Psoas muscle (tissue), 8 donors: ENCODE data around the gene DDX51. TPM values are rescaled to one million over a fixed set of nuclear protein-coding genes. Genes with fewer than 3 reads are reported as not detected.
A peak's percentile ranks its signal among the peaks of the same experiment; 100 is the strongest.

Experiments used
- ATAC-seq, 4 donors: fragments of 200-7000 bp; cut with Tn5 transposase; one replicate each; pipeline ENCODE4 v1.9.1; 2020; ENCODE audit warnings: moderate library complexity in 3 of 4, mild to moderate bottlenecking in 2 of 4
- DNase-seq, 2 donors: peaks; one replicate each; pipeline ENCODE4 v3.0.0-alpha.2; 2020
- H3K27ac ChIP-seq: fragments of 200-600 bp; one replicate; pipeline ENCODE4 v1.8.0; 2022
- H3K27me3 ChIP-seq, 3 donors: fragments of 200-600 bp in 1 of 3; one replicate each; pipeline versions ENCODE4 v1.6.1 to v1.8.0; 2013 to 2022; ENCODE audit warnings: low read length in 2 of 3, mild to moderate bottlenecking in 2 of 3, moderate library complexity in 1 of 3; ENCODE audit not compliant: insufficient read depth in 3 of 3
- H3K36me3 ChIP-seq, 2 donors: fragments of 200-600 bp in 1 of 2; one replicate each; pipeline versions ENCODE4 v1.6.1 to v1.8.0; 2013 to 2022; ENCODE audit warnings: low read depth in 1 of 2, mild to moderate bottlenecking in 1 of 2, moderate library complexity in 1 of 2; ENCODE audit not compliant: insufficient read depth in 1 of 2
- H3K4me1 ChIP-seq: fragments of 200-600 bp; one replicate; pipeline ENCODE4 v1.8.0; 2022
- H3K4me3 ChIP-seq: fragments of 200-600 bp; one replicate; pipeline ENCODE4 v1.8.0; 2022; ENCODE audit warnings: mild to moderate bottlenecking
- H3K9me3 ChIP-seq: fragments of 200-600 bp; one replicate; pipeline ENCODE4 v1.8.0; 2022
- CTCF ChIP-seq: fragments of 200-600 bp; IDR thresholded peaks from one replicate; pipeline ENCODE4 v1.8.0; 2022; ENCODE audit warnings: antibody characterized with exemption
- WGBS, 3 donors: extraction: QIAGEN DNeasy Blood & Tissue Kit; methylation state at CpG; one replicate each; pipeline versions ENCODE4 v1.1.6 to v1.1.7; 2013; 5-methylcytosine and 5-hydroxymethylcytosine counted together
- intact Hi-C, 2 donors: fragments of 100-400 bp; cut with DNase I; formaldehyde crosslinking; loops; one replicate each; pipeline versions ENCODE4 v1.11.0 to v1.14.2; 2022
- polyA plus RNA-seq, 3 donors: library from polyadenylated mRNA; stranded (reverse); fragments of 200-250 nt; gene quantifications; one replicate each; pipeline ENCODE4 v1.2.3, GENCODE V29; 2013
- total RNA-seq, 4 donors: library from RNA; stranded (reverse); fragmentation: NEBNext Ultra II Directional in 2 of 4; extraction: Animal tissue kit (Norgen Biotek cat#: 25700) in 2 of 4; gene quantifications; one replicate each; pipeline versions ENCODE4 v1.2.1 to v1.2.4, GENCODE V29; 2021 to 2023
- donor health status: healthy with polysubstance abuse.
- donor health status: DM: no; HTN: no; CAD: no; lungs with moderate emphysema.
- donor health status: Bipolar disorder and iron deficiency.
- donor health status: healthy.
- donor health status: DM: yes; HTN: yes; CAD: no.
- donor health status: DM: no; HTN: no; CAD: no.
- donor health status: DM: no; HTN: no; CAD: no.
- donor health status: DM: yes; HTN: yes; CAD: no.

DDX51 gene
- total and polyA plus RNA-seq, 7 donors: 7.3 to 17.1 (median 12.3) TPM

DNA sequence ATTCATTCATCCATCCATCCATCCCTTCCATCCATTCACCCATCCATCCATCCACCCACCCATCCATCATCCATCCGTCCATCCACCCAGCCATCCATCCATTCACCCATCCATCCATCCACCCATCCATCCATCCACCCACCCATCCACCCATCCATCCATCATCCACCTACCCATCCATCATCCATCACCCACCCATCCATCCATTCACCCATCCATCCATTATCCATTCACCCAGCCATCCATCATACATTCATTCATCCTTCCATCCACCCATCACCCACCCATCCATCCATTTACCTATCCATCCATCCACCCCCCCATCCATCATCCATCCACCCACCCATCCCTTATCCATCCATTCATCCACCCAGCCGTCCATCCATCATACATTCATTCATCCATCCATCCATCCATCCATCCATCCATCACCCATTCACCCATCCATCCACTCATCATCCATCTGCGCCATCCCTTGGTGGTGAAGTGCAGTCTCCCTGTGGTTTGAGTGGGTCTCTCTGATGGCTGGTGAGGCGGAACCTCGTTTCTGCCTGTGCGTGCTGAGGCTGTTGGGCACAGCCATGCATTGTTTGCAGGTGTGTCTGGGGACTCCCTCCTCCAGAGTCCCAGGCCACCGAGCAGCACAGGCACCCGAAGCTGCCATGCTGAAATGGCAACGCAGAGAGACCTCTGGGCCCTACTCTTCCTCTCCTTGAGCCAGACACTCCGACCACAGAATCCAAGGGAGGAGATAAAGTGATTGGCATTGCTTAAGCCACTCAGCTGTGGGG is 22.9 kb upstream of the DDX51 start:
- TF ChIP-seq CTCF: no peak
- intact Hi-C loops: no loop called here
- Histone ChIP-seq H3K4me1 (no peaks in the 10 kb centered on the region), H3K27ac (no peak overlapping the region), H3K36me3 (no peaks in the 10 kb centered on the region), H3K27me3 (peaks cover 0 to 55% (median 19%) of the 10 kb centered on the region in 3 donors), H3K9me3 (no peaks in the 10 kb centered on the region), H3K4me3 (no peak overlapping the region)
- no peak for ATAC-seq
- DNase-seq: peak in 1 of 2 donors; percentile 39
- 90 to 95% (median 94%) methylated on average over 10 of the region's 10 CpGs for WGBS, 3 donors

DNA sequence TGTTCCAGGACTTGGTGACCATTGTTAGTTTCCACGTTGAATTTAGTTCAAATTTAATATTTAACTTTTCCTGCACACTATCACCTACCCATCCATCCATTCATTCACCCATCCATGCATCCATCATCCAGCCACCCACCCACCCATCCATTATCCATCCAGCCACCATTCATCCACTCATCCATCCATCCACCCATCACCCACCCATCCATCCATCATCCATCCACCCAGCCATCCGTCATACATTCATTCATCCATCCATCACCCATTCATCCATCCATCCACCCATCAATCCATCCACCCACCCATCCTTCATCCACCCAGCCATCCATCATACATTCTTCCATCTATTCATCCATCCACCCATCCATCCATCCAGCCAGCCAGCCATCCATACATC is 22.0 kb upstream of the DDX51 start:
- H3K27ac ChIP-seq: no peak overlapping the region
- no peaks in the 10 kb centered on the region for H3K4me1 ChIP-seq
- intact Hi-C loops: no loop called here
- ATAC-seq (no peak), DNase-seq (no peak)
- H3K27me3 ChIP-seq: peaks cover 0 to 46% (median 21%) of the 10 kb centered on the region in 3 donors
- H3K36me3 ChIP-seq: no peaks in the 10 kb centered on the region
- no peak for TF ChIP-seq CTCF
- WGBS, 3 donors: 88 to 89% (median 88%) methylated on average over 2 of the region's 2 CpGs
- H3K9me3 ChIP-seq: no peaks in the 10 kb centered on the region
- no peak overlapping the region for H3K4me3 ChIP-seq

DNA sequence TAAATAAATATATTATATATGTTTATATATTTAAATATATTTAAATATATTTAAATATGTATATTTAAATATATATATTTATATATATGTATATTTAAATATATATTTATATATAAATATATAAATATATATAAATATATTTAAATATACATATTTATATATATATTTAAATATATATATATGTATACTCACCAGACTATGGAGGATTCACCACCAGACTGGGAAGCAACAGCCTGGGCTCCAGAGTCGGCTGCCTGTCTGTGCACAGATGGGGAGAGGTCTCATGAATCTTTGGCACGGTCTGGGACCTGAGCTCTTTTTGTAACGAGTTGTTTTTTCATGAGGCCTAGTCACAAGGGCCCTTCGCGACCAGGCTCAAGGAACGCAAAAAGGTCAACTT is 21.5 kb upstream of the DDX51 start:
- ATAC-seq: no peak
- no peak overlapping the region for H3K4me3 ChIP-seq
- no peaks in the 10 kb centered on the region for H3K9me3 ChIP-seq
- WGBS, 3 donors: 91 to 94% (median 92%) methylated on average over 6 of the region's 6 CpGs
- intact Hi-C loops: no loop called here
- no peak for DNase-seq
- peaks cover 0 to 46% (median 20%) of the 10 kb centered on the region in 3 donors for H3K27me3 ChIP-seq
- H3K27ac ChIP-seq: no peak overlapping the region
- H3K36me3 ChIP-seq: no peaks in the 10 kb centered on the region
- no peak for TF ChIP-seq CTCF
- no peaks in the 10 kb centered on the region for H3K4me1 ChIP-seq

- 82 to 84% (median 84%) methylated on average over 7 of the region's 7 CpGs for WGBS, 3 donors
- peaks cover 0 to 37% (median 20%) of the 10 kb centered on the region in 3 donors for H3K27me3 ChIP-seq
These were observed 20.3 kb upstream of the DDX51 start for GRCh38 chr12:132164426-132164825.

More at GRCh38 chr12:132164426-132164825, 20.3 kb upstream of the DDX51 start:
- DNase-seq (no peak), ATAC-seq (no peak)
- Histone ChIP-seq H3K9me3 (no peaks in the 10 kb centered on the region), H3K4me3 (no peak overlapping the region), H3K27ac (no peak overlapping the region), H3K4me1 (no peaks in the 10 kb centered on the region), H3K36me3 (no peaks in the 10 kb centered on the region)
- intact Hi-C loops: no loop called here
- no peak for TF ChIP-seq CTCF
